GM04503 (cell line): Measurements from ENCODE around the gene IGSF23.
"Not testable (repeated sequence)": the region's sequence is repeated elsewhere in the genome, so short reads cannot be mapped to it uniquely, and the experiment has no call there.

Experiments
- DNase-seq: peaks from one replicate; pipeline ENCODE4 v3.0.0-alpha.2; 2012; ENCODE audit warnings: low read depth

Gene IGSF23

DNA sequence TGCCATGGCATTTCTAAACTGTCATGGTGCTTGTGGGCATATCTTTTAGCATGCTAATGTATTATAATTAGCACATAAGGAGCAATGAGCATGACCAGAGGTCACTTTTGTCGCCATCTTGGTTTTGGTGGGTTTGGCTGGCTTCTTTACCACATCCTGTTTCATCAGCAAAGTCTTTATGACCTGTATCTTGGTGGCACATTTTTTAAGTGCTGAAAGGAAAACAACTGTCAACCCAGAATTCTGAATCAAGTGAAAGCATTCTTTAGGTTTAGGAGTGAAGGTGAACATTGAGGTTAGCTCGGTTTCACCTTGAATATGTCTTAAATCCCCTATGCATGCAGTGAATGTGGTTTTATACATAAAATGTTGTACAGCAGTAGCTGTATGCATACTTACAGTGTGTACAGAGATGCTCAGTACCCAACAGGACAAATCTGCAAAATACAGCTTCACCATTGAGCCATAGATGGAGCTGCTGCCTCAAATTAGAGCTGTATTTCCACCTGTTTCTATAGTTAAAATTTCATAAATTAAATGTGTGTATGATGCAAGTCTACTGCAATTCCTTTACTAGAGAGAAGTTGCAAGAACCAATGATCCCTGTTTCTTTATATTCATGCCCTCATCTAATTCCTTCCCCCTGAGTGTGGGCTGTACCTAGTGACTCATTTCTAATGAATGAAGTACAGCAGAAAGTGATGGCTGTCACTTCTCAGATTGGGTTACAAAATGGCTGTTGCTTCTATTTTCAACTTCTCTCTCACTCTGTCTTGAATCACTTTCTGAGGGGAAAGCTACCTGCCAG lies 25.2 kb upstream of the IGSF23 start:
- peak; percentile 58 for DNase-seq

DNA sequence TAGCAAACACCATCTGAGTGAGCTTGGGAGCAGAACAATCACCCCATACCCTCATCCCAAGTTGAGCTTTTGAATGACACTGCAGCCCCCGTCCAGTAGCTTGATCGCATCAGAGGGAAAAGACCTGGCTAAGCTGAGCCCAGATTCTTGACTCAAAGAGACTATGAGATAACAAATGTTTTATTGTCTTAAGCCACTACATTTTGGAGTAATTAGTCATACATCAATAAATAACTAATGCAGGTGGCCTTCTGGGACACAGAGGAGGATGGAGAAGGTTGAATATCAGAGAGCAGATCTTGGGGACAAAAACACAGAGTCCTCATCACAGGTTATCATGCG lies 24.6 kb upstream of the IGSF23 start:
- DNase-seq, result no peak

DNA sequence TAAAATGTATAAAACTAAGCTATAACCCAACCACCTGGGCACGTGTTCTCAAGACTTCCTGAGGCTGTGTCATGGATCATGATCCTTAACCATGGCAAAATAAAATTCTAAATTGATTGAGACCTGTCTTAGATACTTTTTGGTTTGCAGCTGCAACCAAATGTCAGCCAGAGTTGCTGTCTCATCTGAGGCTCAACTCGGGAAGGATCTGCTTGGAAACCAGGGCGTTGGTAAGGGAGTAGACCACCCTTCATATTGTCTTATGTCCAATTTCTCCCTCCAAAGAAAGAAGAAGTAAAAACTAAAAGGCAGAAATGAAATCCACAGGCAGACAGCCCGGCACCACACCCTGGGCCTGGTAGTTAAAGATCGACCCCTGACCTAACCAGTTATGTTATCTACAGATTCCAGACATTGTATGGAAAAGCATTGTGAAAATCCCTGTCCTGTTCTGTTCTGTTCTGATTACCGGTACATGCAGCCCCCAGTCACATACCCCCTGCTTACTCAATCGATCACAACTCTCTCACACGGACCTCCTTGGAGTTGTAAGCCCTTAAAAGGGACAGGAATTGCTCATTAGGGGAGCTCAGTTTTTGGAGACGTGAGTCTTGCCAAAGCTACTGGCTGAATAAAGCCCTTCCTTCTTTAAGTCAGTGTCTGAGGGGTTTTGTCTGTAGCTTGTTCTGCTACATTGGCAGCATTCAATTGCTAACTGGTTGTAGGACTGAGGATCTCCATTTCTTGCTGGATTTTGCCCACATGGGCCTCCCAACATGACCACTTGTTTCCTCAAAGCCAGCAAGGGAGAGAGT lies 22.9 kb upstream of the IGSF23 start:
- DNase-seq, result no peak

DNA sequence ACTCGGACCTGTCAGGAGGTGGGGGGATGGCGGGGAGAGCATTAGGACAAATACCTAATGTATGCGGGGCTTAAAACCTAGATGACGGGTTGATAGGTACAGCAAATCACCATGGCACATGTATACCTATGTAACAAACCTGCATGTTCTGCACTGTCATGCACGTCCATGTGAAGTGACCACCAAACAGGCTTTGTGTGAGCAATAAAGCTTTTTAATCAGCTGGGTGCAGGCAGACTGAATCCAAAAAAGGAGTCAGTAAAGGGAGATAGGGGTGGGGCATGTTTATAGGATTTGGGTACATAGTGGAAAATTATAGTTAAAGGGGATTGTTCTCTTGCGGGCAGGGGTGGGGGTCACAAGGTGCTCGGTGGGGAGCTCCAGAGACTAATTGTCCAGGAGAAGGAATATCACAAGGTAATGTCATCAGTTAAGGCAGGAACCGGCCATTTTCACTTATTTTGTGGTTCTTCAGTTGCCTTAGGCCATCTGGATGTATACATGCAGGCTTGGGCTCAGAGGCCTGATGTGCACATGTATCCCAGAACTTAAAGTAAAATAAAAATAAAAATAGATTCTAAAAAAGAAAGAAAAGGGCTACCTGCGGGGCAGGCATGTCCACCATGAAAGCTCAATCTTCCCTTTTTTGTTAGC lies 21.9 kb upstream of the IGSF23 start:
- not testable (repeated sequence) for DNase-seq

DNA sequence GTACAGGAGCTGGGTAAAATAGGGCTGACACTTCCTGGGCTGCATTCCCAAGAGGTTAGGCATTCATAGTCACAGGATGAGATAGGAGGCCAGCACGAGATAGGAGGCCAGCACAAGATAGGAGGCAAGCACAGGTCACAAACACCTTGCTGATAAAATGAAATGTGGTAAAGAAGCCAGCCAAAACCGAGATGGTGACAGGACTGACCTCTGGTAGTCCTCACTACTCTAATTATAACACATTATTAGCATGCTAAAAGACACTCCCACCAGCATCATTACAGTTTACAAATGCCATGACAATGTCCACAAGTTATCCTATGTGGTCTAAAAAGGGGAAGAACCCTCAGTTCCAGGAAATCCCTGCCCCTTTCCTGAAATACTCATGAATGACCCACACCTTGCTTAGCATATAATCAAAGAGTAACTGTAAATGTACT lies 20.9 kb upstream of the IGSF23 start:
- DNase-seq, result no peak

DNA sequence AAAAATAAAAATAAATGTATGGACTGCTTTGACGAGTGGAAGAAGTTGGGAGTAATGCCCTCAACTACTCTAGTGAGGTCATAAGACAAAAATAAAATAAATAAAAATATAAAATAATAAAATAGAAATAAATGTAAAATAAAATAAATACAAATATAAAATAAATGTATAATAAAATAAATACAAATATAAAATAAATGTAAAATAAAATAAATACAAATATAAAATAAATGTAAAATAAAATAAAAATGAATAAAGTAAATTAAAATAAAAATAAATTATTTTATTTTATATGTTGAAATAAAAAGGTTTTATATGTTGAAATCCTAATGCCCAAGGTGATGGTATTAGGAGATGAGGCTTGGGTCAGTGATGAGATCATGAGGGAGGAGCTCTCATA lies 20.1 kb upstream of the IGSF23 start:
- DNase-seq, result no peak

DNA sequence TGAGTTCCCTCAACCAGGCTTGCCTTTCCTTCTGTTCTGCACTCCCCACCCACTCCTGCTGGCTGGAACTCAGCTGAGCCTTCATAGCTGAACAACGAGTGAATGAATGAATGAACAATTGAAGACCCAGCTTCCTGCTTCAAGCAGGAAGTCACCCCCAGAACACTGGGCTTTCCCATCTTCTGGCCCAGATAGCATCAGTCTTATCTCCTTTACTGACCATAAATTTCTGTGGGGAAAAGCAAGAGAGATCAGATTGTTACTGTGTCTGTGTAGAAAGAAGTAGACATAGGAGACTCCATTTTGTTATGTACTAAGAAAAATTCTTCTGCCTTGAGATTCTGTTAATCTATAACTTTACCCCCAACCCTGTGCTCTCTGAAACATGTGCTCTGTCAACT lies 19.5 kb upstream of the IGSF23 start:
- DNase-seq, result not testable (repeated sequence)

DNA sequence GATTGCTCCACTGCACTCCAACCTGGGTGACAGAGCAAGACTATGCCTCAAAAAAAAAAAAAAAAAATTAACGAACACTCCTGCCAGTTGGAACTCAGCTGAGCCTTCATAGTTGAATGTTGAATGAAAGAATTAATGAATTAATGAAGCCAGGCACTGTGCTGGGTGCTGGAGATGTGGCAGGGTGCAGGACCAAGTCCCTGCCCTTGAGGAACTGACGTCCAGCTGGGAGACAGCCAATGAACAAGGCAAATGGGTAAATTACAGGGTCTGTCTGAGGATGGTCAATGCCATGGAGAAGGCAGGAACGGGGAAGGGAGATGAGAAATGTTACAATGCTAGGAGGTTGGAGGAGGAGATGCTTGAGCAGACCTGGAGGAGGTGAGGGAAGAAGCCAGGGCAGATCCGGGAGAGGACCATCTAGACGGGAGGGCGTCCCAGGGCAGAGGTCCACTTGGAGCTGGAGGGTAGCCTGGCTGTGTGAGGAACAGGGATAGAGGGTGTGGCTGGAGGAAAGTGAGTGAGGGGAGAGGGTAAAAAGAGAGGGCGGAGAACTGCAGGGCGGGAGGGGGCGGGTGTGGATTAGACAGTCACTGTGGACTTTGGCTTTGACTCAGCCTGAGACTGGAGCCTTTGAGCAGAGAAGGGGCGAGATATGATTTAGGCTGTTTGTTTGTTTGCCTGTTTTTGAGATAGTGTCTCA lies 16.8 kb upstream of the IGSF23 start:
- DNase-seq, result no peak

DNA sequence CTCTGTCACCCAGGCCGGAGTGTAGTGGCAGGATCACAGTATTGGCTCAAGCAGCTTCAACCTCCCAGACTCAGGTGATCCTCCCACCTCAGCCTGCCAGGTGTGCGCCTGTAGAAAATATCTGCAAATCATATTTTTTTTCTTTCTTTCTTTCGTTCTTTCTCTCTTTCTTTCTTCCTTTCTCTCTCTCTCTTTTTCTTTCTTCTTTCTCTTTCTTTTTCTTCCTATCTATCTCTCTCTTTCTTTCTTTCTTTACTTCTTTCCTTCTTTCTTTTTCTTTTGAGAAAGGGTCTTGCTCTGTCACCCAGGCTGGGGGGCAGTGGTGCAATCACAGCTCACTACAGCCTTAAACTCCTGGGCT lies 16.3 kb upstream of the IGSF23 start:
- DNase-seq, result no peak

DNA sequence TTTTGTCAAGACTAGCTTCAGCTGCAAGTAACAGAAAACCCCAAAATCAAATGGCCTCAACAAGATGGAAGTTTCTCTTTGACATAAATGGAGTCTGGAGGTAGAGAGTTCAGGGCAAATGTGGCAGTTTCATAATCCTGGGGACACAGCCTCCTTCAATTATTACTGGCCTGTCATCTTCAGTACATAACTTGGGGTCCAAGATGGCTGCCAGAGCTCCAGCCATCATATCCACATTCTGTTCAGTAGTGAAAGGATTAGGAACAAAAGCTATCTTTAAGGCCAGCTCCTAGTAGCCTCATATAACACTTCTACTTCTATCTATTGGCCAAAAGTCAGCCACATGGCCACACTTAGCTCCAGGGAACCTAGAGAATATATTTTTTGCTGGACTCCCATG lies 15.0 kb upstream of the IGSF23 start:
- DNase-seq, result no peak

DNA sequence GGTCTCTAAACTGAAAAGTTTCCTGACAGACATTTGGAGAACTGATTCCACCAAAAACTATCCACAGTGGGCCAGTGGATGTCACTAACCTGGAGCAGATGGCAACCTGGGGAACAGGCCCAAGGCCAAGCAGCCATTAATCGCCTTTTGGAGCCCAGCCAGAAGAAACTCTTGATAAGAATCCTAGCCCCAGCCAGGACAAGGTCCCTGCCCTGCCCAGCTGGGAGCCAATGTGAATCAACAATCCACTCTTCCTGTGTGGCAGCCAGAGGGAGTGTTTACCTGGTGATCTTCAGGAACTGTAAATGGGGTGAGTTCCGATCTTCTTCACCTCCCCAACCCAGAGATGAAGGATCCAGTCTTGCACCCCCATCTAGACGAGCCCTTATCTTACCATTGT lies 14.5 kb upstream of the IGSF23 start:
- DNase-seq, result no peak

DNA sequence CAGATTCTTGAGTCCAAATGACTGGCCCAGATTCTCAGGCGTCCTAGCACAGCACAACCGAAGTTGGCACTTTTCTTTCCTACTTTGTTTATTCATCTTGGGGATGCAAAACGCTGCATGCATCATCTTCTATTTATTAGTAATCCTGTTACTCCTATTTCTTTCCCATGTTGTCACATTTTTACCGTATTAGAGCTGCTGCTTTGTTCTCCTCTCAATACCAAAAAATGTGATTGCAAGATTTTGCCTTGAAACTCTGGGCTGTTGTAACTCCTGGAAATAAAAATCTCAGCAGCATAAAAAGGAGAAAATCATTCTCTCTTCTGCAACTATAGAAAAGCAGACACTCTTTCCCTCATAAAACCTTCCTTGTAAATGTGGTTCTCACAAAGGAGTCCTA lies 12.9 kb upstream of the IGSF23 start:
- DNase-seq, result no peak

DNA sequence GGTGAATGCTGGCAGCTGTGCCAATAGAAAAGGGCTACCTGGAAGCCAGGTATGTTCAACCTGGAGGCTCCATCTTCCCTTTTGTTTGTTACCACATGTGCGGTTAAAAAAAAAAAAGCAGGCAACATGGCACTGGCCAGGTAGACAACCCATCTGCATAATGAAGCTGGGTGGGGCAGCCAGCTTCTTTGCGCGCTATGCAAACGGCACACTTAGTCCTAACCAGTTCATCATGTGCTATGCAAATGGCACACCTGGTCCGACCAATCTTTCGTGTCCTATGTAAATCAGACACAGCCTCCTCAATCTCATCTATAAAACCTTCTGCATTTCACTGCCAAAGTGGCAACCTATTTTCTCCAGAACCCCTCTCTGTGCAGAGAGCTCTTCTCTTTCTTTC lies 11.3 kb upstream of the IGSF23 start:
- no peak for DNase-seq

DNA sequence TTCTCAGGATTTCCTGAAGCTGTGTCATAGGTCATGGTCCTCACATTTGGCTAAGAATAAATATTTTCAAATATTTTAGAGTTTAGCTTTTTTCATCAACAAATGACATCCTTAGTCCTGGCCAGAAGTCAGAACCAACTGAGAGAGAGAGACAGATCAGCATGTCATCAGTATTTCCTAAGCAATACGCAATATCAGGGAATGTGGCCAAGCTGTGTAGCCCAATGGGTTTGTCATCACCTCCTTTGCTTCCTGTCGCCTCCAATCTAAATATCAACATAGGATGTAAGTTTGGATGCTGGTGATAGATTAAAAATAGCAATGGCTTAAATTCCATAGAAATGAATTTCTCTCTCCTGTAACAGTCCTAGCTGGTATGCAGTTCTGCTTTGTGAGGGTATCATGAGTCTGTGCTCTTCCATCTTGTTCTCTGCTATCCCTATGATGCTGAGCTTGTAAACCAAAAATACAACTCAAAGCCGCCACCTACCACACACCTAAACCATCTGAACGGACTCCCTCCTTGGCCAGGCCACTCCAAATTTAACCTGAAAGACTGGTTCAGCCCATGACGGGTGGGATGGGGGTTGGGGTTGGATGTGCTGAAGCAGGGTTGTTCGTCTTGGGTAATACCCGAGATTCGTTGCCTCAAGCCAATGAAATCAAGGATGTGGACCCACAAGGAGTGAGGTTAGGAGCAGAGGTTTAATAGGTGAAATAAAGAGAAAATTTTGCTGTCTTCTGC lies 10.0 kb upstream of the IGSF23 start:
- peak; percentile 94 for DNase-seq

DNA sequence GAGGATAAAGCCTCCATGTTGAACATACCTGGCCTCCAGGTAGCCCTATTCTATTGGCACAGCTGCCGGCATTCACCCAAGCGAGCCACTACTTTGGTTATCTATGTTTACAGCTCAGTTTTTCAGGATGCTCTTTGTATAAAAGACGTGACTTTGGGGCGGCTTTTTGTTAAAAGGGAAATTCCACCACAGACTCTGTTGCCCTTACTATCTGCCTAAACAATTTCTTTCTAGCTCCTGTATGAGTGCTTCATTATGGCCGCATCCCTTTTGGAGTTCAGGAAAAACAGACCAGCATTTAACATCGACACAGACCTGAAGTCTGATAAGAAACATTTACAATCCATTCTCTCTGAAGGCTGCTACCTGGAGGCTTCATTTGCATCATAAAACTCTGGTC lies 9.1 kb upstream of the IGSF23 start:
- DNase-seq, result no peak

DNA sequence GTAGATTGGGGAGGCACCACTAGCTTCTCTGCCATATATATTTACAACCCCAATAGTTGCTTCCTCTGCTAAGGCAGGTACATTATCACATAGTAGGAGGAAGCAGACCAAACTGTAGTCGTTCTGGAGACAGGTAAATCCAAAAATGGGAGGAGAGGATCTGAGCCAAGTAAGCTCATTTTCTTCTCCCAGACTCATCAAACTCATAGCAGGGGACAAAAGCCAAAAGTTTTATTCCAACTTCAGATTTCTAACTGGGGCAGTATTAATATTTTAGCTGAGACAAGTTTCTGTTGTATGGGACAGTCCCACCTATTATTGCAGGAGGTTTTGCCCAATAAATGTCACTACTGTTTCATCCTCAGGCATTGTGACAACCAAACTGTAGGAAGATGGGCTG lies 7.8 kb upstream of the IGSF23 start:
- DNase-seq, result no peak

DNA sequence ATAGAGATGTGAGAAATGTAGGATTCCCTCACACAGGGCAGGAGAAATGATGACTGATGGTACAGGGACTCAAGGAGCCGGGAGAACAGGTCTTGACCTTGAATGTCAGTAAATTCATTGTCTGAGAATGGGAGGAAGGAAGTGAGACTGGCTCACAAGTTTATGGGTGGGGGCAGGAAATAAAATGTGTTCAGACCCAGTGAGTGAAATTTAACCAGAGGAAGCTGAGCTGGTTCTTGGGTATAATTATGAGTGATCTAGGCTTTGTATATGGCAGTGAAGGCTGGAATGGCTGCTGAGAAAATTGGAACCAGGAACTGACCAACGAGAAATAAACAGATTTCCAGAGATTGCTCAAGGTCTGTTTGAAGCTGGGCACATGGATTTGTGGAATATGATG lies 6.3 kb upstream of the IGSF23 start:
- no peak for DNase-seq

DNA sequence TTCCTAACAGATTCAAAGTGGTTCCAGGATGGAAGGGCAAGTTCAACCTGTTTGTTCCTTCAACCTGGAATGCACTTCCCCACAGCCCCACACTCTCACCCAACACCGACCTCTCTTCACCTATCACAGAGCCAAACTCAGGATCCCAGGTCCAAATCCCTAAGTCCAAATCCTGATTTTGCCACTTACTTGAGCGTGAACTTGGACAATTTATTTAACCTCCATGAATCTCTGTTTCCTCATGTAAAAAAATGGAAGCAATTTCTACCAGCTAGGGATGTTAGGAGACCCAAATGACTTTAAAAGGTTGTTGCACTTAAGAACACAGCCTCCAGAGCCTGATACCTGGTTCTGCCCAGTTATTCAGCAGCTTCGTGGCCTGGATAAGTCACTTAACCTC lies 5.4 kb upstream of the IGSF23 start:
- no peak for DNase-seq

DNA sequence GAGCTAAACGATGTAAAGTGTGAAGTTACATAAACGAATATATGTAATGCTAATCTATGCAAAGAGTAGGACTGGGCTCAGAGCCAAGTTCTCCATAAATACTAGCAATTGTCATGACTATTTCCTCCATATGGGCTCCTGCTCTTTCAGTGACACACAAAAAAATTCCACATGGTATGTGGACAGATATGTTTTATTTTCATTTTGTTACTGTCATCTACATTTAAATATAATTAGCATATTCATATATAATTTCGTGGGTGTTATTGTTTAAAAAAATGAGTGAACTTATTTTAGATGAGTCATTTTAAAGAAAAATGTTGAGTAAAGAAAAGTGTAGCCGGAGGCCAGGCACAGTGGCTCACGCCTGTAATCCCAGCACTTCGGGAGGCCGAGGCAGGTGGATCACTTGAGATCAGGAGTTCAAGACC lies 5.0 kb upstream of the IGSF23 start:
- DNase-seq, result no peak

DNA sequence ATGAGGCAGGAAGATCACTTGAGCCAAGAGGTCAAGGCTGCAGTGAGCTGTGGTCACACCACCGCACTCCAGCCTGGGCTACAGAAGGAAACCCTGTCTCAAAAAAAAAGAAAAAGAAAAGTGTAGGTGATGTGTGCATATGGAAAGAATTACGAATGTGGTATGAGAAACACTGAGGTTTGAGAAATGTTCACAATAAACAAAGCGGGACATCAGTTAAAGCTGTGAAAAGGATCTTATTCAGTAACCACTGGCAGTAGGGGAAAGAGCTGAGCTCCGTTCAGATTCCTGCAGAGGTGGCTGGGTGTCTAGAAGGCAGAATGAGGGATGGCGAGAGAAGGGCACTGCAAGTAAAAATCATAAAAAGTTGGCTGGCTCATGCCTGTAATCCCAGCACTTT lies 4.1 kb upstream of the IGSF23 start:
- no peak for DNase-seq

DNA sequence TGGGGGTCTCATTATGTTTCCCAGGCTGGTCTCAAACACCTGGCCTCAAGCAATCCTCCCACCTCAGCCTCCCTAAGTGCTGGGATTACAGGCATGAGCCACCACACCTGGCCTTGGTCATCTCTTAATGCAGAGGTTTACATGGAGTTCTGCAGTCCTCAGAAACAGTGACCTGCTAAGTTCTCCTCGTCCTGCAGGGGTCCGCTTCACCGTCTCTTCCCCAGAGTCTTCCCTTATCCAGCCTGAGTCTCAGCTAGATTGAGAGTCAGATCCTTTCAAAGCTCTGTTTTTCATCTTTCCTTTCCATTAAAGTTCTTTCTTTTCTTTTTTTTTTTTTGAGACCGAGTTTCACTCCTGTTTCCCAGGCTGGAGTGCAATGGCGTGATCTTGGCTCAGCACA lies 2.9 kb upstream of the IGSF23 start:
- DNase-seq, result not testable (repeated sequence)

DNA sequence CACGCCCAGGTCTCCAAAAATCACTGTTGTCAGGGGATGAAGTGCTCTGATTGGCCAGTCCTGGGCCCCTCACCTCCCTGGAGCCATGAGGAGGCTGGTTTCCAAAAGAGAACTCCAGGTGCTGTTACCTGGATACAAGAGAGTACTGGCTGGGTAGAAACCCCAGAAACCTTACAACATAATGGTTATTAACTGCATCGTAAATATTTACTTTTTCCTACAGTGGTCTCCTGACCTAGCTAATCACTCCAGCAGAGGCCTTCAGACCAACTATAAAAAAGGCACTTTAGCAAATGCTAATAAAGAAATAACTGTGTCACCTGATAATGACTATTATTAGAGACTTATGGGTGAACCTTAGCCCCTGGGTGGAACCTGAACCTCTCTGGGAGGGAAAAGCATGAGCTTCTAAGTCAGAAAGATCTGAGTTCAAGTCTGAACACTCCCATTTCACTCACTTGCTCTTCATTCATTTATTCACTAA lies 1.5 kb upstream of the IGSF23 start:
- DNase-seq, result no peak
